PC-3 (cell line): Measurements from ENCODE around the gene POLE3.

Experiments used
- EZH2 ChIP-seq: fragments of 300-600 bp; sonication (generic); IDR thresholded peaks from one replicate; pipeline ENCODE4 v1.6.1; 2017; ENCODE audit warnings: antibody characterized with exemption, mild to moderate bottlenecking, low read length; ENCODE audit not compliant: unreplicated experiment
- EZH2phosphoT487 ChIP-seq: fragments of 300-600 bp; sonication (generic); IDR thresholded peaks from 2 replicates; pipeline ENCODE4 v1.6.1; 2018; ENCODE audit warnings: mild to moderate bottlenecking, antibody characterized with exemption, low read length, borderline replicate concordance
- TF ChIP-seq, protein P1 (sequence below): fragments of 300-600 bp; sonication (generic); conservative IDR thresholded peaks from 2 replicates; pipeline ENCODE4 v1.5.1; 2017; ENCODE audit warnings: antibody characterized with exemption, low read depth, mild to moderate bottlenecking, low read length

GRCh38 chr9:113421726-113422125 is 11.3 kb upstream of the POLE3 start:
- TF ChIP-seq, protein P1, sequence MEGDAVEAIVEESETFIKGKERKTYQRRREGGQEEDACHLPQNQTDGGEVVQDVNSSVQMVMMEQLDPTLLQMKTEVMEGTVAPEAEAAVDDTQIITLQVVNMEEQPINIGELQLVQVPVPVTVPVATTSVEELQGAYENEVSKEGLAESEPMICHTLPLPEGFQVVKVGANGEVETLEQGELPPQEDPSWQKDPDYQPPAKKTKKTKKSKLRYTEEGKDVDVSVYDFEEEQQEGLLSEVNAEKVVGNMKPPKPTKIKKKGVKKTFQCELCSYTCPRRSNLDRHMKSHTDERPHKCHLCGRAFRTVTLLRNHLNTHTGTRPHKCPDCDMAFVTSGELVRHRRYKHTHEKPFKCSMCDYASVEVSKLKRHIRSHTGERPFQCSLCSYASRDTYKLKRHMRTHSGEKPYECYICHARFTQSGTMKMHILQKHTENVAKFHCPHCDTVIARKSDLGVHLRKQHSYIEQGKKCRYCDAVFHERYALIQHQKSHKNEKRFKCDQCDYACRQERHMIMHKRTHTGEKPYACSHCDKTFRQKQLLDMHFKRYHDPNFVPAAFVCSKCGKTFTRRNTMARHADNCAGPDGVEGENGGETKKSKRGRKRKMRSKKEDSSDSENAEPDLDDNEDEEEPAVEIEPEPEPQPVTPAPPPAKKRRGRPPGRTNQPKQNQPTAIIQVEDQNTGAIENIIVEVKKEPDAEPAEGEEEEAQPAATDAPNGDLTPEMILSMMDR = no peak
- TF ChIP-seq EZH2 = no peak
- no peak for TF ChIP-seq EZH2phosphoT487
